SK-N-SH treated with all-trans-retinoic acid at 6 μM for 48 hours (cell line): ENCODE data around the gene PLEKHF1.

ENCODE experiments used
- ARNTL ChIP-seq: fragments of 450-650 bp; formaldehyde crosslinking; IDR thresholded peaks from 2 replicates; pipeline ENCODE4 v1.5.0; 2020; ENCODE audit warnings: low read depth, mild to moderate bottlenecking, moderate library complexity, borderline replicate concordance
- CREB5 ChIP-seq: fragments of 250-450 bp; sonication (Bioruptor Pico); IDR thresholded peaks from 2 replicates; pipeline ENCODE4 v1.5.1; 2020; ENCODE audit warnings: low read depth, mild to moderate bottlenecking, moderate library complexity
- GLIS3 ChIP-seq: fragments of 250-450 bp; sonication (Bioruptor Pico); IDR thresholded peaks from 2 replicates; pipeline ENCODE4 v1.5.0; 2020; ENCODE audit warnings: mild to moderate bottlenecking, moderate library complexity
- ISL1 ChIP-seq: fragments of 250-450 bp; sonication (Bioruptor Pico); IDR thresholded peaks from 2 replicates; pipeline ENCODE4 v2.1.2; 2022; ENCODE audit warnings: mild to moderate bottlenecking, moderate library complexity
- OSR1 ChIP-seq: fragments of 250-450 bp; sonication (Bioruptor Pico); IDR thresholded peaks from 2 replicates; pipeline ENCODE4 v1.8.0; 2022; ENCODE audit warnings: moderate library complexity, mild to moderate bottlenecking, inconsistent platforms
- PATZ1 ChIP-seq: fragments of 250-450 bp; sonication (Bioruptor Pico); IDR thresholded peaks from 2 replicates; pipeline ENCODE4 v1.8.0; 2020; ENCODE audit warnings: mild to moderate bottlenecking, moderate library complexity, borderline replicate concordance
- TCF4 ChIP-seq: fragments of 250-450 bp; sonication (Bioruptor Pico); IDR thresholded peaks from 2 replicates; pipeline ENCODE4 v1.8.0; 2021; ENCODE audit warnings: mild to moderate bottlenecking, moderate library complexity, borderline replicate concordance
- TOX ChIP-seq: fragments of 250-450 bp; sonication (Bioruptor Pico); IDR thresholded peaks from 2 replicates; pipeline ENCODE4 v1.8.0; 2021; ENCODE audit warnings: mild to moderate bottlenecking, moderate library complexity, borderline replicate concordance
- TSHZ2 ChIP-seq: fragments of 250-450 bp; sonication (Bioruptor Pico); IDR thresholded peaks from 2 replicates; pipeline ENCODE4 v1.5.0; 2020; ENCODE audit warnings: mild to moderate bottlenecking, moderate library complexity
- ZFP3 ChIP-seq: fragments of 250-450 bp; sonication (Bioruptor Pico); IDR thresholded peaks from 2 replicates; pipeline ENCODE4 v1.5.0; 2020; ENCODE audit warnings: mild to moderate bottlenecking, moderate library complexity
- ZFP30 ChIP-seq: fragments of 450-650 bp; formaldehyde crosslinking; IDR thresholded peaks from 2 replicates; pipeline ENCODE4 v1.5.0; 2022; ENCODE audit warnings: mild to moderate bottlenecking, moderate library complexity
- ZNF70 ChIP-seq: fragments of 450-650 bp; formaldehyde crosslinking; IDR thresholded peaks from 2 replicates; pipeline ENCODE4 v1.5.0; 2020; ENCODE audit warnings: mild to moderate bottlenecking, moderate library complexity

GRCh38 chr19:29645911-29646310 lies 19.4 kb upstream of the PLEKHF1 start:
- TF ChIP-seq ARNTL (CRISPR knock-in tag): no peak
- TF ChIP-seq ZFP3 (CRISPR knock-in tag): no peak
- no peak for TF ChIP-seq CREB5 (CRISPR knock-in tag)
- no peak for TF ChIP-seq OSR1
- TF ChIP-seq TCF4: no peak
- TF ChIP-seq ZFP30: no peak
- no peak for TF ChIP-seq GLIS3 (CRISPR knock-in tag)
- no peak for TF ChIP-seq TOX (CRISPR knock-in tag)
- TF ChIP-seq TSHZ2: no peak
- no peak for TF ChIP-seq ZNF70 (CRISPR knock-in tag)
- TF ChIP-seq PATZ1 (CRISPR knock-in tag): no peak
- TF ChIP-seq ISL1 (CRISPR knock-in tag): no peak
